ENCODE measurements around the gene NCLN. TPM values are rescaled to one million over a fixed set of nuclear protein-coding genes. Genes with fewer than 3 reads are reported as not detected.
"Not testable (repeated sequence)": the region's sequence is repeated elsewhere in the genome, so short reads cannot be mapped to it uniquely, and the experiment has no call there.

The NCLN gene
- total and polyA plus RNA-seq, 8 donors: 29.1 to 121 (median 39.1) TPM

GRCh38 chr19:3190470-3190770 lies 4.7 kb downstream of the NCLN start:
- no peaks in the 10 kb centered on the region for H3K9me3 ChIP-seq
- no peak overlapping the region for H3K4me3 ChIP-seq
- ATAC-seq (no peak), DNase-seq (peak in 1 of 4 donors; percentile 74)
- intact Hi-C loops (cut with DNase I): no loop called here
- peaks cover 13 to 48% of the 10 kb centered on the region in 2 donors for H3K4me1 ChIP-seq
- TF ChIP-seq CTCF (IDR thresholded peaks at IDR 0.05): no peak
- H3K27ac ChIP-seq: no peak overlapping the region
- H3K27me3 ChIP-seq: no peaks in the 10 kb centered on the region
- peaks cover 0 to 51% of the 10 kb centered on the region in 2 donors for H3K36me3 ChIP-seq

- Histone ChIP-seq H3K4me3 (no peak overlapping the region), H3K4me1 (peaks cover 13 to 47% of the 10 kb centered on the region in 2 donors), H3K27me3 (no peaks in the 10 kb centered on the region), H3K9me3 (no peaks in the 10 kb centered on the region), H3K36me3 (peaks cover 0 to 59% of the 10 kb centered on the region in 2 donors), H3K27ac (no peak overlapping the region)
- no peak for TF ChIP-seq CTCF (IDR thresholded peaks at IDR 0.05)
- ATAC-seq: no peak
- DNase-seq: peak in 1 of 4 donors; percentile 77
- intact Hi-C loops (cut with DNase I): no loop called here
Measured at GRCh38 chr19:3190921-3191805, 5.4 kb downstream of the NCLN start.

GRCh38 chr19:3191806-3192104 lies 6.0 kb downstream of the NCLN start:
- intact Hi-C loops (cut with DNase I); ATAC-seq; H3K27me3 ChIP-seq; H3K27ac ChIP-seq; H3K9me3 ChIP-seq; DNase-seq; H3K4me3 ChIP-seq: not testable (repeated sequence)
- H3K4me1 ChIP-seq: peaks cover 11 to 41% of the 10 kb centered on the region in 2 donors
- H3K36me3 ChIP-seq: peaks cover 0 to 65% of the 10 kb centered on the region in 2 donors

- Histone ChIP-seq H3K36me3 (peaks cover 0 to 69% of the 10 kb centered on the region in 2 donors), H3K4me3 (no peak overlapping the region), H3K9me3 (no peaks in the 10 kb centered on the region), H3K27ac (no peak overlapping the region), H3K27me3 (no peaks in the 10 kb centered on the region), H3K4me1 (peaks cover 6 to 37% of the 10 kb centered on the region in 2 donors)
- DNase-seq (peak in 1 of 4 donors; percentile 81), ATAC-seq (no peak)
- no peak for TF ChIP-seq CTCF (IDR thresholded peaks at IDR 0.05)
- intact Hi-C loops (cut with DNase I): no loop called here
Measured at GRCh38 chr19:3192228-3192635, 6.5 kb downstream of the NCLN start.

GRCh38 chr19:3192684-3193083 lies 7.0 kb downstream of the NCLN start:
- H3K4me3 ChIP-seq: no peak overlapping the region
- no peak for ATAC-seq
- intact Hi-C loops (cut with DNase I): no loop called here
- peaks cover 2 to 32% of the 10 kb centered on the region in 2 donors for H3K4me1 ChIP-seq
- no peak overlapping the region for H3K27ac ChIP-seq
- no peaks in the 10 kb centered on the region for H3K9me3 ChIP-seq
- no peaks in the 10 kb centered on the region for H3K27me3 ChIP-seq
- peak in 1 of 4 donors; percentile 71 for DNase-seq
- H3K36me3 ChIP-seq: peaks cover 0 to 74% of the 10 kb centered on the region in 2 donors
- TF ChIP-seq CTCF (IDR thresholded peaks at IDR 0.05): no peak
